Neural progenitor cell (in vitro differentiated cells): ENCODE measurements around the gene MSH6. TPM values are rescaled to one million over a fixed set of nuclear protein-coding genes. Genes with fewer than 3 reads are reported as not detected.

Experiments used
- DNase-seq: peaks from one replicate; pipeline ENCODE4 v3.0.0-alpha.2; 2016; ENCODE audit warnings: low spot score
- H2AFZ ChIP-seq: fragments of 200-600 bp; sonication (generic); replicated peaks from 2 replicates; pipeline ENCODE4 v1.6.1; 2016; ENCODE audit warnings: antibody characterized with exemption
- H3F3A ChIP-seq: fragments of 200-600 bp; sonication (generic); 2 replicates; pipeline ENCODE4 v1.6.1; 2016; ENCODE audit warnings: antibody characterized with exemption, low read depth
- H3K27ac ChIP-seq: fragments of 200-600 bp; sonication (generic); 2 replicates; pipeline ENCODE4 v1.5.1; 2016; ENCODE audit warnings: mild to moderate bottlenecking
- H3K27me3 ChIP-seq: fragments of 200-600 bp; sonication (generic); 2 replicates; pipeline ENCODE4 v1.6.1; 2016; ENCODE audit warnings: mild to moderate bottlenecking, moderate library complexity
- H3K36me3 ChIP-seq: fragments of 200-600 bp; sonication (generic); 2 replicates; pipeline ENCODE4 v1.5.1; 2016
- H3K4me1 ChIP-seq: fragments of 200-600 bp; sonication (generic); 2 replicates; pipeline ENCODE4 v1.6.1; 2016; ENCODE audit warnings: mixed run types
- H3K4me2 ChIP-seq: fragments of 200-600 bp; sonication (generic); 2 replicates; pipeline ENCODE4 v1.6.1; 2016
- H3K4me3 ChIP-seq: fragments of 200-600 bp; sonication (generic); 2 replicates; pipeline ENCODE4 v1.5.1; 2016
- H3K79me2 ChIP-seq: fragments of 200-600 bp; sonication (generic); 2 replicates; pipeline ENCODE4 v1.6.1; 2016; ENCODE audit warnings: low read depth
- H3K9ac ChIP-seq: fragments of 200-600 bp; sonication (generic); 2 replicates; pipeline ENCODE4 v1.6.1; 2016
- H3K9me3 ChIP-seq: fragments of 200-600 bp; sonication (generic); 2 replicates; pipeline ENCODE4 v1.5.1; 2016; ENCODE audit warnings: low read depth
- H4K20me1 ChIP-seq: fragments of 200-600 bp; sonication (generic); 2 replicates; pipeline ENCODE4 v1.6.1; 2016; ENCODE audit warnings: low read depth
- H3K27ac Mint-ChIP-seq: 3 replicates; pipeline ENCODE4 v1.8.0; 2021; ENCODE audit warnings: mixed read lengths
- H3K27me3 Mint-ChIP-seq: 2 replicates; pipeline ENCODE4 v1.8.0; 2022; ENCODE audit warnings: low read depth, mild to moderate bottlenecking, inconsistent platforms, moderate library complexity, mixed read lengths; ENCODE audit not compliant: insufficient read depth
- H3K36me3 Mint-ChIP-seq: 3 replicates; pipeline ENCODE4 v1.8.0; 2021; ENCODE audit warnings: mixed read lengths
- H3K4me1 Mint-ChIP-seq: 3 replicates; pipeline ENCODE4 v1.8.0; 2021; ENCODE audit warnings: mixed read lengths
- H3K4me3 Mint-ChIP-seq: 3 replicates; pipeline ENCODE4 v1.8.0; 2021; ENCODE audit warnings: mild to moderate bottlenecking, moderate library complexity, mixed read lengths
- H3K9me3 Mint-ChIP-seq: 3 replicates; pipeline ENCODE4 v1.8.0; 2020; ENCODE audit warnings: mixed read lengths
- CTCF ChIP-seq: fragments of 200-600 bp; sonication (generic); IDR thresholded peaks from 2 replicates; pipeline ENCODE4 v1.5.1; 2017; ENCODE audit warnings: antibody characterized with exemption, mild to moderate bottlenecking
- EZH2 ChIP-seq: fragments of 200-600 bp; sonication (generic); IDR thresholded peaks from 2 replicates; pipeline ENCODE4 v1.6.1; 2017; ENCODE audit warnings: antibody characterized with exemption, mild to moderate bottlenecking, moderate library complexity
- EZH2phosphoT487 ChIP-seq: fragments of 200-600 bp; sonication (generic); IDR thresholded peaks from 2 replicates; pipeline ENCODE4 v1.6.1; 2017; ENCODE audit warnings: antibody characterized with exemption
- total RNA-seq: library from RNA; depleted of rRNA; stranded (reverse); fragments of >200 nt; gene quantifications from 2 replicates; pipeline ENCODE4 v1.2.3, GENCODE V29; 2015; ENCODE audit warnings: low replicate concordance

The MSH6 gene
- total RNA-seq, 1 donor from 2014 or later, result 276 TPM

GRCh38 chr2:47751856-47752414 is 31.0 kb upstream of the MSH6 start:
- DNase-seq, result no peak
- Histone ChIP-seq H3K9me3 (no peaks in the 10 kb centered on the region), H3K9ac (no peak overlapping the region), H4K20me1 (no peaks in the 10 kb centered on the region), H3K4me2 (no peak overlapping the region), H3F3A (peaks cover 15% of the 10 kb centered on the region), H3K4me3 (no peak overlapping the region), H3K4me1 (peaks cover 10% of the 10 kb centered on the region), H3K27ac (no peak overlapping the region), H3K79me2 (no peaks in the 10 kb centered on the region), H2AFZ (no peak overlapping the region), H3K36me3 (no peaks in the 10 kb centered on the region), H3K27me3 (no peaks in the 10 kb centered on the region)
- Mint-ChIP-seq H3K9me3 (peaks cover 9% of the 10 kb centered on the region), H3K4me1 (peaks cover 25% of the 10 kb centered on the region), H3K27ac (no peak overlapping the region), H3K36me3 (no peaks in the 10 kb centered on the region), H3K27me3 (peaks cover 2% of the 10 kb centered on the region), H3K4me3 (no peak overlapping the region)
- TF ChIP-seq EZH2 (no peak), EZH2phosphoT487 (no peak), CTCF (no peak)

- no peaks in the 10 kb centered on the region for H3K36me3 Mint-ChIP-seq
- TF ChIP-seq EZH2, result no peak
- TF ChIP-seq CTCF, result no peak
- no peak for TF ChIP-seq EZH2phosphoT487
- no peak overlapping the region for H3K4me3 Mint-ChIP-seq
- no peaks in the 10 kb centered on the region for H3K79me2 ChIP-seq
- no peak overlapping the region for H3K9ac ChIP-seq
- no peaks in the 10 kb centered on the region for H3K4me1 ChIP-seq
- H3K27me3 Mint-ChIP-seq, result peaks cover 4% of the 10 kb centered on the region
- H4K20me1 ChIP-seq, result no peaks in the 10 kb centered on the region
- no peaks in the 10 kb centered on the region for H3K27me3 ChIP-seq
- H3F3A ChIP-seq, result no peaks in the 10 kb centered on the region
- H3K4me2 ChIP-seq, result no peak overlapping the region
- peak overlapping the region; percentile 10 for H2AFZ ChIP-seq
- no peaks in the 10 kb centered on the region for H3K9me3 ChIP-seq
- no peak overlapping the region for H3K27ac Mint-ChIP-seq
- H3K9me3 Mint-ChIP-seq, result peaks cover 4% of the 10 kb centered on the region
- DNase-seq, result no peak
- H3K4me3 ChIP-seq, result no peak overlapping the region
- H3K27ac ChIP-seq, result no peak overlapping the region
- peaks cover 5% of the 10 kb centered on the region for H3K4me1 Mint-ChIP-seq
- no peaks in the 10 kb centered on the region for H3K36me3 ChIP-seq
Measured at GRCh38 chr2:47767497-47767844, 15.5 kb upstream of the MSH6 start.

GRCh38 chr2:47767880-47768609 is 14.9 kb upstream of the MSH6 start:
- Mint-ChIP-seq H3K9me3 (peaks cover 4% of the 10 kb centered on the region), H3K27me3 (peaks cover 4% of the 10 kb centered on the region), H3K36me3 (no peaks in the 10 kb centered on the region), H3K27ac (no peak overlapping the region), H3K4me3 (no peak overlapping the region), H3K4me1 (peaks cover 5% of the 10 kb centered on the region)
- no peak overlapping the region for H3K9ac ChIP-seq
- no peak overlapping the region for H3K4me2 ChIP-seq
- peak overlapping the region; percentile 10 for H2AFZ ChIP-seq
- TF ChIP-seq EZH2phosphoT487 (no peak), EZH2 (no peak), CTCF (peak; percentile 96)
- H3F3A ChIP-seq, result no peaks in the 10 kb centered on the region
- H3K27me3 ChIP-seq, result no peaks in the 10 kb centered on the region
- H3K4me3 ChIP-seq, result no peak overlapping the region
- H3K9me3 ChIP-seq, result no peaks in the 10 kb centered on the region
- H3K27ac ChIP-seq, result no peak overlapping the region
- no peaks in the 10 kb centered on the region for H3K36me3 ChIP-seq
- DNase-seq, result peak; percentile 78
- no peaks in the 10 kb centered on the region for H4K20me1 ChIP-seq
- H3K4me1 ChIP-seq, result no peaks in the 10 kb centered on the region
- H3K79me2 ChIP-seq, result no peaks in the 10 kb centered on the region
